Small intestine (tissue), 7 donors: Measurements from ENCODE around the gene GBF1. TPM values are rescaled to one million over a fixed set of nuclear protein-coding genes. Genes with fewer than 3 reads are reported as not detected.
A peak's percentile ranks its signal among the peaks of the same experiment; 100 is the strongest.

ENCODE experiments used
- DNase-seq, 2 donors: peaks; one replicate each; pipeline versions ENCODE4 v3.0.0 to v3.0.0-alpha.2; 2013
- FAIRE-seq: peaks from 2 replicates; lab custom pipeline; 2012; peaks lifted over from hg19 to GRCh38; lab: Jason Lieb, UNC
- H3K27ac ChIP-seq, 3 donors: one replicate each; pipeline ENCODE4 v1.5.1; 2013; ENCODE audit warnings: low read length in 2 of 3, mild to moderate bottlenecking in 2 of 3, control low read depth in 1 of 3, inconsistent platforms in 1 of 3, low read depth in 1 of 3, moderate library complexity in 1 of 3
- H3K27me3 ChIP-seq, 3 donors: one replicate each; pipeline ENCODE4 v1.6.1; 2013; ENCODE audit warnings: low read length in 3 of 3, inconsistent platforms in 1 of 3; ENCODE audit not compliant: control insufficient read depth in 3 of 3, insufficient read depth in 3 of 3
- H3K36me3 ChIP-seq, 3 donors: one replicate each; pipeline ENCODE4 v1.6.1; 2013; ENCODE audit warnings: low read length in 3 of 3, inconsistent platforms in 1 of 3, low read depth in 1 of 3, mild to moderate bottlenecking in 1 of 3, moderate library complexity in 1 of 3; ENCODE audit not compliant: control insufficient read depth in 3 of 3, insufficient read depth in 2 of 3
- H3K4me1 ChIP-seq, 3 donors: one replicate each; pipeline ENCODE4 v1.6.1; 2013; ENCODE audit warnings: low read length in 2 of 3, inconsistent platforms in 1 of 3, low read depth in 1 of 3, mild to moderate bottlenecking in 1 of 3, moderate library complexity in 1 of 3; ENCODE audit not compliant: control insufficient read depth in 3 of 3, insufficient read depth in 2 of 3
- H3K4me3 ChIP-seq, 3 donors: one replicate each; pipeline ENCODE4 v1.5.1; 2013; ENCODE audit warnings: low read length in 3 of 3, control low read depth in 1 of 3, inconsistent platforms in 1 of 3, low read depth in 1 of 3, mild to moderate bottlenecking in 1 of 3, moderate library complexity in 1 of 3
- H3K9me3 ChIP-seq, 2 donors: one replicate each; pipeline ENCODE4 v1.6.1; 2013; ENCODE audit warnings: low read depth in 1 of 2, low read length in 1 of 2; ENCODE audit not compliant: control insufficient read depth in 2 of 2, insufficient read depth in 1 of 2
- WGBS, 3 donors: extraction: QIAGEN DNeasy Blood & Tissue Kit; methylation state at CpG; one replicate each; pipeline ENCODE4 v1.1.7; 2013; 5-methylcytosine and 5-hydroxymethylcytosine counted together
- polyA plus RNA-seq, 4 donors: library from polyadenylated mRNA; stranded (reverse) in 3 of 4; unstranded in 1 of 4; fragments of 200-250 nt in 3 of 4; fragments of 120-200 nt in 1 of 4; gene quantifications; one replicate each; pipeline versions ENCODE4 v1.2.1 to v1.2.3, GENCODE V29; 2013
- donor health status: healthy with polysubstance abuse.
- donor health status: control.
- donor health status: control.
- donor health status: Bipolar disorder and iron deficiency.
- donor health status: healthy.

GBF1 gene
- polyA plus RNA-seq, 4 donors = 13.2 to 53.0 (median 18.4) TPM

DNA sequence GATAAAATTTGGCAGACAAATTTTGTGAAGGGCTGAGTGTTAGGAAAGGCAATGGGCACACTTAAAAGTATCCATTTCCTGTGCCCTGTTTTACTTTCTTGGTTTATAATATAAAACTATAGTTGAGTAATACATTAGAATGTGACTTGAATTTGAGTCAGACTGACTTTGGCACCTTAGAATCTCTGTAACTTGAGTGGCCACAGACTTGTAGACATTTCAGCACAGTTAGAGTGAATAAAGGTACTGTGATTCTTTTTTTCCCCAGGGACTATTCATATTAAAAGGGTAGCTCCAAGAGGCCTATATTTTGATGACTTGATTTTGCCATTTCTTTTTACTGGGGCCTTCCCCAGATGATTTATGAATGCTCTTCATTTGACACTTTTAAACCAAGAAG, 22.4 kb downstream of the GBF1 start:
- H3K36me3 ChIP-seq = peaks cover 0 to 23% (median 5%) of the 10 kb centered on the region in 3 donors
- DNase-seq = no peak
- peaks cover 0 to 7% (median 0%) of the 10 kb centered on the region in 3 donors for H3K4me1 ChIP-seq
- H3K27me3 ChIP-seq = no peaks in the 10 kb centered on the region
- H3K4me3 ChIP-seq = no peak overlapping the region
- no peaks in the 10 kb centered on the region for H3K9me3 ChIP-seq
- H3K27ac ChIP-seq = no peak overlapping the region
- FAIRE-seq = no peak

DNA sequence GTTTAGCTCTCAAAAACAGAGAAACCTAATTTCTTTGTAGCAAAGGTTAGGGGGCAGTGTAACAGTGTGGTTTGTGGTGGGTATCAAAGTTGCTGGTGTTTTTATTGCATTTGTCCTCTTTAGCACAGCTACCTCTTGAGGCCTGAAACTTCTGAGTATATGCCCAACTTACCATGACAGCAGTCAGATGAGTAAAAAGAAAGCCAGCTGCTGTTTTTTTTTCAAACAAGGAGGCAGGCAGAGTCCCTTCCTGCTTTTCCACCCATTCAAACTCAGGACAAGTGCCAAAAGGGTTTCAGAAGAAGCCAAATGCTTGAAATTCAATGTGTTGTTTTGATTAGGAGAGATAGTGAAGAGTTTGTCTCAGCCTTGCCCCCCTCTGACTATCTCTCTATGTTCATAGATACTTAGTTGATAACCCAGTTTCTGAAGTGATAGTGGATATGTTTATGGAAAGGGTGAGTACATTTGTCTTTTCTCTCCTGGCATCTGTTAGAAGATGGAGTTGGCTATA, 23.1 kb downstream of the GBF1 start:
- Histone ChIP-seq H3K27ac (no peak overlapping the region), H3K4me1 (peaks cover 0 to 4% (median 0%) of the 10 kb centered on the region in 3 donors), H3K36me3 (peaks cover 0 to 23% (median 5%) of the 10 kb centered on the region in 3 donors), H3K9me3 (no peaks in the 10 kb centered on the region), H3K4me3 (no peak overlapping the region), H3K27me3 (no peaks in the 10 kb centered on the region)
- no peak for DNase-seq
- no peak for FAIRE-seq

DNA sequence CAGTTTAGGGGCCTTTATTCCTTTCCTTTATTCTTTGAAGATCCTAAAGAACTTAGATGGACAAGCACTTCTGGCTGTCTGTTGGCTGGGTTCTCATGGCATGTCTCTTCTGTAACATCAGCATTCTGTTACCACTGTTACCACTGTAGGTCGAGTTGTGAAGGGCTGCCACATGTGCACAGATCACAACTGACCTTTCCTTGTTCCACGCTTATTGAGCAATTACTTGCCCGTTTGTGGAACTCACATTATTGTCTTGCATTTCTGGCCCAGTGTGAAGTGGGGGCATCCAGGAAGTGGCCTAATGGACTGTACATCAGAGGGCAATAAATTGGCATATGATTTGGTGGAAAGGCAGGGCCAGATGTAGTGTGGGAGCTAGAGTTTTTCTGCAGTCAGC, 23.7 kb downstream of the GBF1 start:
- no peak for FAIRE-seq

DNA sequence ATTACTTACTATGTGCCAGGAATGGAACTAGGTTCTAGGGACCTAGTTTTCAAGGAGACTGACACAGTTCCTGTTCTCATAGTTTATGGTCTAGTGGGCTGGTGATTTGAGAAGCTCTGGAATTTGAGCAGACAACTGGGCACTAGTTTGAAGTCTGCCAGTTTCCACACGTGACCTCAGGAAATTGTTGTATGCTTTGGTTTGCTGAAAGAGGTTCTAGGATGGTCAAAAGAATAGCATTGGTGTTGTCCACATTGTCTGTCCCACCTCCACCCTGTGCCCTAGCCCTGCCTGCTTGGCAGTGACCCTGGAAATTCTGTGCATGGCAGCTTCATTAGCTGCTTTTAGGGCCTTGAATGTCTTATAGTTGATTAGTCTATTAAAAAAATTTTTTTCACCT, 28.7 kb downstream of the GBF1 start:
- Histone ChIP-seq H3K4me1 (no peaks in the 10 kb centered on the region), H3K36me3 (peaks cover 0 to 23% (median 0%) of the 10 kb centered on the region in 3 donors), H3K27me3 (no peaks in the 10 kb centered on the region), H3K27ac (no peak overlapping the region), H3K4me3 (no peak overlapping the region), H3K9me3 (no peaks in the 10 kb centered on the region)
- DNase-seq (no peak), FAIRE-seq (no peak)
- 73 to 88% (median 75%) methylated on average over 1 of the region's 1 CpG for WGBS, 3 donors

More for the DNA sequence above, 23.7 kb downstream of the GBF1 start:
- DNase-seq = peak; percentile 28 to 31
- H3K27ac ChIP-seq = peak overlapping the region in 1 of 3 donors; percentile 3
- peaks cover 0 to 23% (median 2%) of the 10 kb centered on the region in 3 donors for H3K36me3 ChIP-seq
- peaks cover 0 to 4% (median 0%) of the 10 kb centered on the region in 3 donors for H3K4me1 ChIP-seq
- H3K27me3 ChIP-seq = no peaks in the 10 kb centered on the region
- no peaks in the 10 kb centered on the region for H3K9me3 ChIP-seq
- 35 to 50% (median 35%) methylated on average over 3 of the region's 3 CpGs for WGBS, 3 donors
- H3K4me3 ChIP-seq = no peak overlapping the region

DNA sequence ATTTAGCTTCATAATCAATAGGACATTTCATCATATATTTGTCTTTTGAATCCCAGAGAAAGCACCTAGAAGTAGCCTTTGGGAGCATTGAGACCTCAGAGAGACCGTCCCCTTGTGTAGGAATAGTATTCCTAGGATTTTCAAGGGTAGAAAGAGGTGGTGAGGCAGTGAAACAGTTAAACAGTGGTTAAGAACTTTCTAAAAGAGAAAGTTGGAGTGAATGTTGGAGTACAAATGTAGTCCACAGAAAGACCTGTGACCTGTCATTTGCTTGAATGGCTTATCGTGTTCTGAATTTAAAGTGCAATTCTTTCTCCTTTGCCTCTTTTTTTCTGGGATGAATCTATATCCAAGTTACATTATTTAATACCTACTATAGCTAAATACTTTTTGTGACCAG, 30.0 kb downstream of the GBF1 start:
- WGBS, 3 donors = 71 to 85% (median 77%) methylated on average over 2 of the region's 2 CpGs
- Histone ChIP-seq H3K4me1 (peaks cover 2 to 6% (median 5%) of the 10 kb centered on the region in 3 donors), H3K4me3 (no peak overlapping the region), H3K27me3 (no peaks in the 10 kb centered on the region), H3K27ac (no peak overlapping the region), H3K36me3 (peaks cover 0 to 21% (median 0%) of the 10 kb centered on the region in 3 donors), H3K9me3 (no peaks in the 10 kb centered on the region)
- DNase-seq (no peak), FAIRE-seq (no peak)

GRCh38 chr10:102279104-102279503, 33.8 kb downstream of the GBF1 start:
- no peak overlapping the region for H3K27ac ChIP-seq
- no peaks in the 10 kb centered on the region for H3K9me3 ChIP-seq
- no peak for FAIRE-seq
- no peak for DNase-seq
- peaks cover 0 to 13% (median 3%) of the 10 kb centered on the region in 3 donors for H3K36me3 ChIP-seq
- no peaks in the 10 kb centered on the region for H3K27me3 ChIP-seq
- peaks cover 2 to 12% (median 6%) of the 10 kb centered on the region in 3 donors for H3K4me1 ChIP-seq
- H3K4me3 ChIP-seq = no peak overlapping the region

GRCh38 chr10:102280397-102281101, 35.2 kb downstream of the GBF1 start:
- no peak overlapping the region for H3K4me3 ChIP-seq
- peaks cover 0 to 13% (median 3%) of the 10 kb centered on the region in 3 donors for H3K36me3 ChIP-seq
- no peak overlapping the region for H3K27ac ChIP-seq
- FAIRE-seq (no peak), DNase-seq (no peak)
- WGBS, 3 donors = 13 to 48% (median 30%) methylated on average over 3 of the region's 3 CpGs
- no peaks in the 10 kb centered on the region for H3K27me3 ChIP-seq
- no peaks in the 10 kb centered on the region for H3K9me3 ChIP-seq
- peaks cover 2 to 12% (median 6%) of the 10 kb centered on the region in 3 donors for H3K4me1 ChIP-seq

GRCh38 chr10:102281102-102281487, 35.8 kb downstream of the GBF1 start:
- DNase-seq = no peak
- H3K27me3 ChIP-seq = no peaks in the 10 kb centered on the region

More at GRCh38 chr10:102281102-102281487, 35.8 kb downstream of the GBF1 start:
- H3K4me1 ChIP-seq = peaks cover 2 to 12% (median 6%) of the 10 kb centered on the region in 3 donors
- 41 to 88% (median 77%) methylated on average over 3 of the region's 3 CpGs for WGBS, 3 donors
- no peak for FAIRE-seq
- peaks cover 0 to 13% (median 3%) of the 10 kb centered on the region in 3 donors for H3K36me3 ChIP-seq
- H3K9me3 ChIP-seq = no peaks in the 10 kb centered on the region
- H3K27ac ChIP-seq = no peak overlapping the region
- no peak overlapping the region for H3K4me3 ChIP-seq
